ENCODE data around the gene SGMS2.
"Not testable (repeated sequence)": the region's sequence is repeated elsewhere in the genome, so short reads cannot be mapped to it uniquely, and the experiment has no call there.

Gene SGMS2

GRCh38 chr4:107870916-107871786 is 46.4 kb downstream of the SGMS2 start:
- no peak for DNase-seq

DNA sequence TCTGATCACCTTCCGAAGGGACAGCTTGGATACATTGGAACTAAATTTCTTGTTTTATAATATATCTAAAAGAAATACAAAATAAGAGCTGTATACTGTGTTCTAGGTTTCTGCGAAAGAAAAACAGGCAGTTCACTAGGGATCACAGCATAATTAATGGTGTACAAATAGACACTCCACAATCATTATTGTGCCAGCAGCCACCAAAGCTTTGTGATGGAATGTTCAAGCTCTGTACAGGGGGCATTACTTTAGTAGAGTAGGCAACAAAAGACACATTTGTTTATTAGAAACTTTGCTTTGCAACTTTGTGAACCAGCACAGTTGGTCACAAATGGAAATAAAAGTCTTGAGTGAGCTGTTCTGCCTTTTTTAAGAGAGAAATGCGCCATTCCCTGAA is 49.3 kb downstream of the SGMS2 start:
- DNase-seq = no peak

GRCh38 chr4:107876099-107876498 is 51.4 kb downstream of the SGMS2 start:
- DNase-seq = no peak

DNA sequence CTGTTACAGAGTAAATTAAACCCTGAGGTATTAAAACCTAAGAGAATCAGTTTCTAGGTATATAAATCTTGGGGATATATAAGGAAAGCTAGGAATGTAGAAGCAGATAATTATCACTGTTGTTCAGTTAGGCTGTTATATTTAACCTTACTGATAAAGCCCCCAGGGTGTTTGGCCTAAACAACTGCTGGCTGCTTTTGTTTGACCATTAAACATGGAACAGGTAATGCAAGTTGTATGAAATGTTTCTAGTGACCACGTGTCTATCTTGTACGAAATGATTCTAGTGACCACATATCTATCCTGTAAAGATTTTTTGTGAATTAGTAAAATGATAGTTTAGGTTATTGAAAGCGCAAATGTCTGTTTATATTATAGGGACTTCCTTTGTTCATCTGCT is 52.6 kb downstream of the SGMS2 start:
- DNase-seq = no peak

DNA sequence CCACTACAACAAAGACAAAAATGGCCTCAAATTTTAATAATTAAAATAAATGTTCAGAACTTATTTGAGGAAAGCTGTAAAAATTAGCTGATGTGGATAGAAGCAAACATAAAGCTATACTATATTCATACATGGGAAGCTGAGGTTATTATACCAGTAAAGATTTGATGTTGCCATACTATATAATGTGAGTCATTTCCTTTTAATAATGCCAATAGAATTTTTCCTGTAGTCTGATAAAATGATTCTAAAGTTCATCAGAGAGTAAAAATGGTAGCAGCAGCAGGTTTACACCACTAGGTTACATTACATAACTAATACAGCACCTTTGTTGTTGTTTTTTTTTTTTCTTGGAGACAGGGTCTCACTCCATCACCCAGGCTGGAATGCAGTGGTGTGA is 61.1 kb downstream of the SGMS2 start:
- DNase-seq = no peak

- no peak for DNase-seq
These were observed 63.5 kb downstream of the SGMS2 start for GRCh38 chr4:107888237-107888636.

- no peak for DNase-seq
These were observed 66.0 kb downstream of the SGMS2 start for GRCh38 chr4:107890779-107891178.

DNA sequence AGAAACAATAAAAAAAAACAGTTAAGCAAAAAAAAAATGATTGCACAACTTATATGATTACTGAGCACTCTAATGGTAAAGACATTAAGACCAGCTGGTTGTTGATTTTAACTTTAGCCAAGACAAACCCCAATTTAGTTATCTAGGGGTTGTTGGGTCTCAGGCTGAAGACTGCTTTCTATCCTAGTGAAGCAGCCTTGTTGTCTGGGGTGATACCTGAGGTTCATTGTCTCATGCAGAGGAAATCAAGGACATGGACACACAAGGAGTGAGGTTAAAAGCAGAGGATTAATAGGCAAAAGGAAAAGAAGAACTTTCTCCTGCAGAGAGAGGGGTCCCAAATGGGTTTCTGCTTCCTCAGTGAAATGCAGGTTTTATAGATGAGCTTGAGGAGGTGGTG is 66.6 kb downstream of the SGMS2 start:
- DNase-seq = no peak

GRCh38 chr4:107893171-107894137 is 68.7 kb downstream of the SGMS2 start:
- no peak for DNase-seq

- no peak for DNase-seq
These were observed 69.4 kb downstream of the SGMS2 start for GRCh38 chr4:107894138-107894603.

GRCh38 chr4:107896158-107896645 is 71.5 kb downstream of the SGMS2 start:
- no peak for DNase-seq

GRCh38 chr4:107896646-107897045 is 71.9 kb downstream of the SGMS2 start:
- DNase-seq = no peak

GRCh38 chr4:107897823-107898222 is 73.1 kb downstream of the SGMS2 start:
- no peak for DNase-seq

- peak in 1 of 2 donors; percentile 10 for DNase-seq
These were observed 75.3 kb downstream of the SGMS2 start for GRCh38 chr4:107900067-107900466.

GRCh38 chr4:107900508-107900907 is 75.8 kb downstream of the SGMS2 start:
- no peak for DNase-seq

- DNase-seq = no peak
These were observed 76.6 kb downstream of the SGMS2 start for GRCh38 chr4:107901213-107901934.

- DNase-seq = no peak
These were observed 78.0 kb downstream of the SGMS2 start for GRCh38 chr4:107902715-107903114.

DNA sequence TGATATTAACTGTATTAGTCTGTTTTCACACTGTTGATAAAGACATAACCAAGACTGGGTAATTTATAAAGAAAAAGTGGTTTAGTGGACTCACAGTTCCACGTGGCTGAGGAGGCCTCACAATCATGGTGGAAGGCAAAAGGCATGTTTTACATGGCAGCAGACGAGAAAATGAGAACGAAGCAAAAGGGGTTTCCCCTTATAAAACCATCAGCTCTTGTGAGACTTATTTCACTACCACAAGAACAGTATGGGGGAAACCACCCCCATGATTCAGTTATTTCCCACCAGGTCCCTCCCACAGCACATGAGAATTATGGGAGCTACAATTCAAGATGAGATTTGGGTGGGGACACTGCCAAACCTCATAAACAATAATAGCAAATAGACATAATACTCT is 80.3 kb downstream of the SGMS2 start:
- not testable (repeated sequence) for DNase-seq

DNA sequence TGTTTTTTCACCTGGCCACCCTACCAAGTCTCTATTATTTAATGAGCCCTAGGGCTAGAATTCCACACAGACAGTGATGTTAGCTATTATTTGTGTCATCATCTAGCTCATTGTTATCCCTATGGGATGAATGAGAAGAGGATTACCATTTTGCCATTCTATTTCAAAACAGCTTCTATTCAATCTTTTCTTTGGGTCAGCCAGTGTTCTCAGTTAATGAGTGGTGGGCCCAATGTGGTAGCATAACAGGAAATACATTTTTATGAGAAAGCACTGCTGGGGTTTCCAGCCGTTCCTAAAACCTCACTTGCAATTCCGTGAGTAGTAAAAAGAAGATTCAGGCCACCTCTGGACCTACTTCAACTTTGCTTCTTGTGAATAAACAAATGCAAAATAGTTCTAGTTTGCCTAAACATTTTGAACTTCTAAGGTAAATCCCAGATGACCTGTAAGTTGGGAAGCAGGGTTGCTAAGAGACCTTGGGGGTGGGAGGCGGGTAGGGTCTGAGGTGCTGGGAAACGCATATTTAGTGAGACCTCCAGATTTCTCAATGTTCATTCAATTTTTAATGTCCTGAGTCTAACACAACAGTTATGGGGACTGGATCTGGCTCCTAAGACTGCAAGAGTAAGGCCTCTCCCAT is 81.8 kb downstream of the SGMS2 start:
- DNase-seq = no peak

GRCh38 chr4:107908377-107908776 is 83.6 kb downstream of the SGMS2 start:
- no peak for DNase-seq

DNA sequence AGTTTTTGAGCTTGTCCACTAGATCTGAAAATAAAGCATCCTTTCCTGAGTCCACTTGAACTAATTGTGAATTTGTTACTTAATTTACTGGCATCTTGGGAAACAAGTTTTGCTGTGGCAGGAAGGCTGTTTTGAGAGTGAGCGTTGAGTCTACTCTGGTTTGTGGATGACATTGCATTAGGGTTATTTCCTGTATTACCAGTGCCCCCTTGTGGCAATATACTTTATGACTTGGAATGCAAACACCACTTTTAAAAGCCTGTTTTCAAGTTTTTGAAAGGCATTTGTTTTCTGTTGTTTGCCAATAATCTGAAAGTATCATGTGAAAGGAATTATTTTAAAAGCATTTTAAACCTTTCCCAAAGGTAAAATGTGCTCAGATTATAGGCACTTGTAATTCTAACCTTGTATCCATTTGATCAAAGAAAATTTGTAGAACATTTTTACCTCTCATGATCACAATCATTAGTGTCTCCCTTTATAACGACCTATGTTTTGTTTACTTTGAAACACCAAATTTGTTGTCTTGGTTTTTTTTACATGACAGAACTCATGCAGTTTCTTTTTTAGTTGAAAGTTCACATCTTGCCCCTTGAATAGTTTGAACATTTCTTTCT is 88.7 kb downstream of the SGMS2 start:
- DNase-seq = peak; percentile 73 to 87

DNA sequence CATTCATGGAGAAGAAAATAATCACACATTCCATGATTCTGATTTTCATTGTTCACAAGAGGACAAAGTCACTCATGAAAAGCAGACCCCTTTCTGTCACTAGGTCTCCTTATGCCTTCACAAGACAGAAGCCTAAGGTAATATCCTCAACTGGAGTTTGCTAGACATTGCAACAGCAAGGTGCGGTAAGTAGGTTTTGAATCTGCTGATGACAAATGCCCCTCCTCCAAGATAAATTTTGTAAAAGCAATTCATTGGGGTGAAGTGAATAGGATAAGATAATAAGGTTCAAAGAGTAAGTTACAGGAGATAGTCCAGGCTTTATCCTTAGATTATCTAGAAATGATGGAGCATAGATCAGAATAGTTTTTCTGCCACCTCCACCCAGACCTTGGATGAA is 90.5 kb downstream of the SGMS2 start:
- DNase-seq = no peak

Data from inflammatory macrophage (primary cell).